Stimulated activated naive CD8-positive, alpha-beta T cell treated with anti-CD3 and anti-CD28 coated beads, Interleukin-15, amount 100 ng/mL, for 72 hours (primary cell): Measurements from ENCODE around the gene TARS3.
"Not testable (repeated sequence)": the region's sequence is repeated elsewhere in the genome, so short reads cannot be mapped to it uniquely, and the experiment has no call there.

Experiments
- ATAC-seq: fragments of 150-1000 bp; cut with Tn5 transposase; 2 replicates; pipeline ENCODE4 v1.10.0; 2021; ENCODE audit warnings: mild to moderate bottlenecking, moderate library complexity
- DNase-seq, 2 donors: peaks; one replicate each; pipeline ENCODE4 v3.0.0; 2021 to 2022
- H3K27ac Mint-ChIP-seq, 2 donors: one replicate each; pipeline ENCODE4 v1.8.0; 2022; ENCODE audit warnings: mild to moderate bottlenecking in 2 of 2, mixed read lengths in 2 of 2, moderate library complexity in 2 of 2
- H3K27me3 Mint-ChIP-seq: one replicate; pipeline ENCODE4 v1.8.0; 2022; ENCODE audit warnings: mixed read lengths
- H3K4me1 Mint-ChIP-seq: one replicate; pipeline ENCODE4 v1.8.0; 2022; ENCODE audit warnings: mild to moderate bottlenecking, mixed read lengths
- H3K4me3 Mint-ChIP-seq, 2 donors: one replicate each; pipeline ENCODE4 v1.8.0; 2022; ENCODE audit warnings: mild to moderate bottlenecking in 2 of 2, mixed read lengths in 2 of 2, moderate library complexity in 1 of 2
- H3K9me3 Mint-ChIP-seq, 2 donors: one replicate each; pipeline ENCODE4 v1.8.0; 2022; ENCODE audit warnings: mixed read lengths in 2 of 2

TARS3 gene

GRCh38 chr15:101626729-101627128 lies 97.5 kb downstream of the TARS3 start:
- not testable (repeated sequence) for H3K27ac Mint-ChIP-seq, DNase-seq, H3K27me3 Mint-ChIP-seq, H3K4me3 Mint-ChIP-seq, ATAC-seq
- H3K4me1 Mint-ChIP-seq = peaks cover 32% of the 10 kb centered on the region
- peaks cover 11 to 13% of the 10 kb centered on the region in 2 donors for H3K9me3 Mint-ChIP-seq

- H3K27ac Mint-ChIP-seq = peak overlapping the region in 1 of 2 donors; percentile 15
- DNase-seq (no peak), ATAC-seq (no peak)
- H3K4me3 Mint-ChIP-seq = no peak overlapping the region
- peaks cover 36% of the 10 kb centered on the region for H3K4me1 Mint-ChIP-seq
- H3K27me3 Mint-ChIP-seq = no peaks in the 10 kb centered on the region
- H3K9me3 Mint-ChIP-seq = peaks cover 11 to 13% of the 10 kb centered on the region in 2 donors
These were observed 98.3 kb downstream of the TARS3 start for GRCh38 chr15:101625980-101626379.

GRCh38 chr15:101625184-101625583 lies 99.1 kb downstream of the TARS3 start:
- no peak for DNase-seq

GRCh38 chr15:101623367-101624304 lies 100.6 kb downstream of the TARS3 start:
- H3K27me3 Mint-ChIP-seq = no peaks in the 10 kb centered on the region
- peaks cover 50% of the 10 kb centered on the region for H3K4me1 Mint-ChIP-seq
- H3K9me3 Mint-ChIP-seq = peaks cover 11 to 13% of the 10 kb centered on the region in 2 donors
- no peak for DNase-seq
- H3K4me3 Mint-ChIP-seq = peak overlapping the region in 1 of 2 donors; percentile 1
- ATAC-seq = no peak
- peak overlapping the region in 1 of 2 donors; percentile 3 for H3K27ac Mint-ChIP-seq

More at GRCh38 chr15:101625184-101625583, 99.1 kb downstream of the TARS3 start:
- H3K27me3 Mint-ChIP-seq = no peaks in the 10 kb centered on the region
- H3K4me1 Mint-ChIP-seq = peaks cover 44% of the 10 kb centered on the region
- no peak overlapping the region for H3K27ac Mint-ChIP-seq
- ATAC-seq = no peak
- H3K9me3 Mint-ChIP-seq = peaks cover 11 to 13% of the 10 kb centered on the region in 2 donors
- no peak overlapping the region for H3K4me3 Mint-ChIP-seq

GRCh38 chr15:101621961-101622360 lies 102.3 kb downstream of the TARS3 start:
- H3K27me3 Mint-ChIP-seq = no peaks in the 10 kb centered on the region
- DNase-seq (no peak), ATAC-seq (no peak)
- peaks cover 51% of the 10 kb centered on the region for H3K4me1 Mint-ChIP-seq
- peaks cover 11 to 13% of the 10 kb centered on the region in 2 donors for H3K9me3 Mint-ChIP-seq
- no peak overlapping the region for H3K4me3 Mint-ChIP-seq
- H3K27ac Mint-ChIP-seq = no peak overlapping the region

GRCh38 chr15:101620671-101621070 lies 103.6 kb downstream of the TARS3 start:
- H3K4me1 Mint-ChIP-seq = peaks cover 44% of the 10 kb centered on the region
- H3K27ac Mint-ChIP-seq = no peak overlapping the region
- no peak for DNase-seq
- peaks cover 11 to 13% of the 10 kb centered on the region in 2 donors for H3K9me3 Mint-ChIP-seq
- no peak overlapping the region for H3K4me3 Mint-ChIP-seq
- ATAC-seq = no peak
- no peaks in the 10 kb centered on the region for H3K27me3 Mint-ChIP-seq

GRCh38 chr15:101619615-101619865 lies 104.7 kb downstream of the TARS3 start:
- peaks cover 42% of the 10 kb centered on the region for H3K4me1 Mint-ChIP-seq
- no peak for DNase-seq
- H3K9me3 Mint-ChIP-seq = peaks cover 11 to 13% of the 10 kb centered on the region in 2 donors
- no peak overlapping the region for H3K4me3 Mint-ChIP-seq
- no peak overlapping the region for H3K27ac Mint-ChIP-seq
- H3K27me3 Mint-ChIP-seq = no peaks in the 10 kb centered on the region
- ATAC-seq = no peak

- DNase-seq (no peak), ATAC-seq (no peak)
- Mint-ChIP-seq H3K27me3 (no peaks in the 10 kb centered on the region), H3K4me3 (no peak overlapping the region), H3K27ac (peak overlapping the region in 1 of 2 donors; percentile 85), H3K9me3 (peaks cover 10% of the 10 kb centered on the region in 2 donors), H3K4me1 (peaks cover 38% of the 10 kb centered on the region)
These were observed 105.2 kb downstream of the TARS3 start for GRCh38 chr15:101618851-101619614.

GRCh38 chr15:101618076-101618475 lies 106.2 kb downstream of the TARS3 start:
- peaks cover under 1% of the 10 kb centered on the region in 2 donors for H3K9me3 Mint-ChIP-seq
- no peak overlapping the region for H3K4me3 Mint-ChIP-seq
- peaks cover 29% of the 10 kb centered on the region for H3K4me1 Mint-ChIP-seq
- H3K27ac Mint-ChIP-seq = no peak overlapping the region
- H3K27me3 Mint-ChIP-seq = no peaks in the 10 kb centered on the region
- ATAC-seq (no peak), DNase-seq (no peak)

- ATAC-seq (no peak), DNase-seq (no peak)
- Mint-ChIP-seq H3K4me3 (no peak overlapping the region), H3K27me3 (no peaks in the 10 kb centered on the region), H3K27ac (no peak overlapping the region), H3K9me3 (no peaks in the 10 kb centered on the region), H3K4me1 (peaks cover 27% of the 10 kb centered on the region)
These were observed 106.8 kb downstream of the TARS3 start for GRCh38 chr15:101617390-101617965.

- no peak for DNase-seq
- Mint-ChIP-seq H3K27me3 (no peaks in the 10 kb centered on the region), H3K27ac (no peak overlapping the region), H3K4me3 (no peak overlapping the region), H3K4me1 (peaks cover 17% of the 10 kb centered on the region), H3K9me3 (no peaks in the 10 kb centered on the region)
- ATAC-seq = no peak
These were observed 108.1 kb downstream of the TARS3 start for GRCh38 chr15:101615986-101616848.

GRCh38 chr15:101615414-101615985 lies 108.8 kb downstream of the TARS3 start:
- DNase-seq (no peak), ATAC-seq (no peak)
- Mint-ChIP-seq H3K4me3 (no peak overlapping the region), H3K27me3 (no peaks in the 10 kb centered on the region), H3K9me3 (no peaks in the 10 kb centered on the region), H3K27ac (no peak overlapping the region), H3K4me1 (peaks cover 11% of the 10 kb centered on the region)

GRCh38 chr15:101614761-101615160 lies 109.5 kb downstream of the TARS3 start:
- ATAC-seq = no peak
- DNase-seq = no peak
- peaks cover 8% of the 10 kb centered on the region for H3K4me1 Mint-ChIP-seq
- H3K4me3 Mint-ChIP-seq = no peak overlapping the region
- H3K27ac Mint-ChIP-seq = no peak overlapping the region
- H3K9me3 Mint-ChIP-seq = no peaks in the 10 kb centered on the region
- H3K27me3 Mint-ChIP-seq = no peaks in the 10 kb centered on the region

GRCh38 chr15:101614001-101614585 lies 110.2 kb downstream of the TARS3 start:
- H3K27me3 Mint-ChIP-seq = no peaks in the 10 kb centered on the region
- H3K9me3 Mint-ChIP-seq = no peaks in the 10 kb centered on the region
- ATAC-seq = no peak
- no peak for DNase-seq
- H3K27ac Mint-ChIP-seq = no peak overlapping the region
- H3K4me1 Mint-ChIP-seq = peaks cover 6% of the 10 kb centered on the region
- H3K4me3 Mint-ChIP-seq = no peak overlapping the region
